GM23338 (cell line): Measurements from ENCODE around the gene TMEM131L. TPM values are rescaled to one million over a fixed set of nuclear protein-coding genes. Genes with fewer than 3 reads are reported as not detected.

ENCODE experiments used
- ATAC-seq: fragments of 200-7000 bp; cut with Tn5 transposase; 3 replicates; pipeline ENCODE4 v1.9.1; 2020
- DNase-seq: peaks from one replicate; pipeline ENCODE4 v3.0.0-alpha.2; 2015; ENCODE audit warnings: low spot score
- H2AFZ ChIP-seq: fragments of 200-600 bp; sonication (generic); 2 replicates; pipeline ENCODE4 v1.8.0; 2016; ENCODE audit warnings: antibody characterized with exemption, mild to moderate bottlenecking, moderate library complexity
- H3F3A ChIP-seq: fragments of 200-600 bp; sonication (generic); replicated peaks from 2 replicates; pipeline ENCODE4 v1.8.0; 2017; ENCODE audit warnings: antibody characterized with exemption, mixed run types, low read depth
- H3K27ac ChIP-seq: fragments of 200-600 bp; sonication (generic); 2 replicates; pipeline ENCODE4 v1.6.1; 2016; ENCODE audit warnings: low read depth
- H3K27me3 ChIP-seq: fragments of 200-600 bp; sonication (generic); 2 replicates; pipeline ENCODE4 v1.8.0; 2016; ENCODE audit warnings: mild to moderate bottlenecking, mixed run types, moderate library complexity; ENCODE audit not compliant: insufficient read depth
- H3K36me3 ChIP-seq: fragments of 200-600 bp; sonication (generic); 2 replicates; pipeline ENCODE4 v1.8.0; 2016; ENCODE audit warnings: mild to moderate bottlenecking; ENCODE audit not compliant: insufficient read depth
- H3K4me1 ChIP-seq: fragments of 200-600 bp; sonication (generic); 2 replicates; pipeline ENCODE4 v1.8.0; 2016; ENCODE audit warnings: mild to moderate bottlenecking, moderate library complexity; ENCODE audit not compliant: insufficient read depth
- H3K4me2 ChIP-seq: fragments of 200-600 bp; sonication (generic); 2 replicates; pipeline ENCODE4 v1.7.1; 2017; ENCODE audit warnings: mixed run types
- H3K4me3 ChIP-seq: fragments of 200-600 bp; sonication (generic); 2 replicates; pipeline ENCODE4 v1.6.1; 2016; ENCODE audit warnings: mixed run types
- H3K79me2 ChIP-seq: fragments of 200-600 bp; sonication (generic); replicated peaks from 2 replicates; pipeline ENCODE4 v1.8.0; 2017; ENCODE audit warnings: mild to moderate bottlenecking; ENCODE audit not compliant: insufficient read depth
- H3K9me2 ChIP-seq: fragments of 200-600 bp; sonication (generic); 2 replicates; pipeline ENCODE4 v1.8.0; 2017; ENCODE audit not compliant: insufficient read depth
- H4K20me1 ChIP-seq: fragments of 200-600 bp; sonication (generic); replicated peaks from 2 replicates; pipeline ENCODE4 v1.8.0; 2017; ENCODE audit warnings: mild to moderate bottlenecking; ENCODE audit not compliant: insufficient read depth
- H3K27ac Mint-ChIP-seq: 2 replicates; pipeline ENCODE4 v1.8.0; 2020; ENCODE audit warnings: inconsistent platforms, mild to moderate bottlenecking, moderate library complexity, mixed read lengths
- H3K27me3 Mint-ChIP-seq: 3 replicates; pipeline ENCODE4 v1.8.0; 2022; ENCODE audit warnings: low read depth, mild to moderate bottlenecking, moderate library complexity, mixed read lengths, inconsistent platforms; ENCODE audit not compliant: insufficient read depth, poor library complexity
- H3K36me3 Mint-ChIP-seq: 3 replicates; pipeline ENCODE4 v1.8.0; 2021; ENCODE audit warnings: low read depth, mild to moderate bottlenecking, inconsistent platforms, moderate library complexity, mixed read lengths
- H3K4me1 Mint-ChIP-seq: 3 replicates; pipeline ENCODE4 v1.8.0; 2020; ENCODE audit warnings: mild to moderate bottlenecking, inconsistent platforms, mixed read lengths
- H3K4me3 Mint-ChIP-seq: 3 replicates; pipeline ENCODE4 v1.8.0; 2021; ENCODE audit warnings: moderate library complexity, mild to moderate bottlenecking, inconsistent platforms, mixed read lengths
- H3K9me3 Mint-ChIP-seq: 3 replicates; pipeline ENCODE4 v1.8.0; 2020; ENCODE audit warnings: moderate library complexity, mild to moderate bottlenecking, inconsistent platforms, mixed read lengths
- CREB1 ChIP-seq: fragments of 250-450 bp; sonication (Bioruptor Pico); IDR thresholded peaks from 2 replicates; pipeline ENCODE4 v1.5.0; 2020; ENCODE audit warnings: low read depth, mild to moderate bottlenecking, moderate library complexity
- CTCF ChIP-seq, 2 experiments: fragments of 200-600 bp in 1 of 2; sonication (generic) in 1 of 2; conservative IDR thresholded peaks; 2 replicates each; pipeline versions ENCODE4 v1.5.1 to v1.6.1; 2016 to 2017; ENCODE audit warnings: antibody characterized with exemption in 2 of 2, low read depth in 2 of 2, mild to moderate bottlenecking in 2 of 2, moderate library complexity in 1 of 2
- ETS1 ChIP-seq: IDR thresholded peaks from 2 replicates; pipeline ENCODE4 v1.6.1; 2016; ENCODE audit warnings: antibody characterized with exemption
- EZH2 ChIP-seq: fragments of 200-600 bp; sonication (generic); IDR thresholded peaks from one replicate; pipeline ENCODE4 v1.8.0; 2017; ENCODE audit warnings: antibody characterized with exemption, mild to moderate bottlenecking, low read depth; ENCODE audit not compliant: unreplicated experiment
- EZH2phosphoT487 ChIP-seq: fragments of 200-600 bp; sonication (generic); IDR thresholded peaks from one replicate; pipeline ENCODE4 v1.8.1; 2018; ENCODE audit warnings: antibody characterized with exemption; ENCODE audit not compliant: unreplicated experiment
- JUNB ChIP-seq: IDR thresholded peaks from one replicate; pipeline ENCODE4 v1.6.1; 2016; ENCODE audit warnings: antibody characterized with exemption; ENCODE audit not compliant: unreplicated experiment
- NANOG ChIP-seq: IDR thresholded peaks from 2 replicates; pipeline ENCODE4 v1.6.1; 2016; ENCODE audit warnings: antibody characterized with exemption, borderline replicate concordance
- POLR2AphosphoS5 ChIP-seq: IDR thresholded peaks from 2 replicates; pipeline ENCODE4 v1.6.1; 2016; ENCODE audit warnings: antibody characterized with exemption, low read depth
- REST ChIP-seq: IDR thresholded peaks from one replicate; pipeline ENCODE4 v1.6.1; 2018; ENCODE audit warnings: antibody characterized with exemption; ENCODE audit not compliant: unreplicated experiment
- STAT1 ChIP-seq: IDR thresholded peaks from one replicate; pipeline ENCODE4 v1.6.1; 2016; ENCODE audit warnings: antibody characterized with exemption; ENCODE audit not compliant: unreplicated experiment
- ZNF114 ChIP-seq: fragments of 250-450 bp; sonication (Bioruptor Pico); IDR thresholded peaks from 2 replicates; pipeline ENCODE4 v1.5.0; 2020; ENCODE audit warnings: mild to moderate bottlenecking, moderate library complexity
- ZNF331 ChIP-seq: fragments of 250-450 bp; sonication (Bioruptor Pico); IDR thresholded peaks from 2 replicates; pipeline ENCODE4 v1.5.0; 2020; ENCODE audit warnings: low read depth, mild to moderate bottlenecking, moderate library complexity
- ZNF462 ChIP-seq: fragments of 250-450 bp; sonication (Bioruptor Pico); IDR thresholded peaks from 2 replicates; pipeline ENCODE4 v1.5.0; 2020; ENCODE audit warnings: mild to moderate bottlenecking, moderate library complexity
- polyA plus RNA-seq: library from polyadenylated mRNA; unstranded; fragments of >200 nt; fragmentation: Nextera tagmentation; extraction: Ambion mirVana; gene quantifications from 2 replicates; pipeline ENCODE4 v1.2.1, GENCODE V29; 2016
- total RNA-seq: library from RNA; depleted of rRNA; stranded (reverse); fragments of >200 nt; shearing (Covaris generic); gene quantifications from 2 replicates; pipeline ENCODE4 v1.2.3, GENCODE V29; 2014

The TMEM131L gene
- total and polyA plus RNA-seq, 2 experiments from 2014 or later: 11.1 to 32.2 TPM

GRCh38 chr4:153440475-153440874, 25.7 kb upstream of the TMEM131L start:
- H3K4me2 ChIP-seq: no peak overlapping the region
- no peaks in the 10 kb centered on the region for H3K9me3 Mint-ChIP-seq
- H3K27me3 ChIP-seq: no peaks in the 10 kb centered on the region
- no peak overlapping the region for H3K4me3 ChIP-seq
- H3K4me3 Mint-ChIP-seq: no peak overlapping the region
- TF ChIP-seq ZNF331: no peak
- no peak for TF ChIP-seq ZNF462
- TF ChIP-seq CTCF (conservative IDR thresholded peaks at IDR 0.05; ENCODE audit: low read depth in 2 of 2): no peak
- TF ChIP-seq POLR2AphosphoS5: no peak
- TF ChIP-seq EZH2phosphoT487: no peak
- TF ChIP-seq STAT1: no peak
- no peak for TF ChIP-seq EZH2
- no peak for TF ChIP-seq CREB1 (CRISPR knock-in tag)
- TF ChIP-seq REST: no peak
- no peak for TF ChIP-seq ZNF114 (CRISPR knock-in tag)
- no peak for TF ChIP-seq NANOG
- TF ChIP-seq JUNB: no peak
- TF ChIP-seq ETS1: no peak
- H3K4me1 Mint-ChIP-seq: peaks cover 3% of the 10 kb centered on the region; the same call in 1 of the 3 replicates
- no peaks in the 10 kb centered on the region for H3K36me3 ChIP-seq
- no peaks in the 10 kb centered on the region for H3K9me2 ChIP-seq
- no peak overlapping the region for H2AFZ ChIP-seq
- no peaks in the 10 kb centered on the region for H3K36me3 Mint-ChIP-seq
- peaks cover 6% of the 10 kb centered on the region for H3K27me3 Mint-ChIP-seq
- H4K20me1 ChIP-seq: no peaks in the 10 kb centered on the region
- H3K79me2 ChIP-seq: no peaks in the 10 kb centered on the region
- no peaks in the 10 kb centered on the region for H3F3A ChIP-seq
- H3K27ac Mint-ChIP-seq: no peak overlapping the region
- no peak for ATAC-seq
- no peak overlapping the region for H3K27ac ChIP-seq
- DNase-seq: no peak
- H3K4me1 ChIP-seq: no peaks in the 10 kb centered on the region
